GM18861 (cell line): ENCODE measurements around the gene KLF6.
A peak's percentile ranks its signal among the peaks of the same experiment; 100 is the strongest.

Experiments used
- ATAC-seq: cut with Tn5 transposase; IDR thresholded peaks from one replicate; pipeline ENCODE4 v1.9.1; 2021; ENCODE audit not compliant: unreplicated experiment

Gene KLF6

DNA sequence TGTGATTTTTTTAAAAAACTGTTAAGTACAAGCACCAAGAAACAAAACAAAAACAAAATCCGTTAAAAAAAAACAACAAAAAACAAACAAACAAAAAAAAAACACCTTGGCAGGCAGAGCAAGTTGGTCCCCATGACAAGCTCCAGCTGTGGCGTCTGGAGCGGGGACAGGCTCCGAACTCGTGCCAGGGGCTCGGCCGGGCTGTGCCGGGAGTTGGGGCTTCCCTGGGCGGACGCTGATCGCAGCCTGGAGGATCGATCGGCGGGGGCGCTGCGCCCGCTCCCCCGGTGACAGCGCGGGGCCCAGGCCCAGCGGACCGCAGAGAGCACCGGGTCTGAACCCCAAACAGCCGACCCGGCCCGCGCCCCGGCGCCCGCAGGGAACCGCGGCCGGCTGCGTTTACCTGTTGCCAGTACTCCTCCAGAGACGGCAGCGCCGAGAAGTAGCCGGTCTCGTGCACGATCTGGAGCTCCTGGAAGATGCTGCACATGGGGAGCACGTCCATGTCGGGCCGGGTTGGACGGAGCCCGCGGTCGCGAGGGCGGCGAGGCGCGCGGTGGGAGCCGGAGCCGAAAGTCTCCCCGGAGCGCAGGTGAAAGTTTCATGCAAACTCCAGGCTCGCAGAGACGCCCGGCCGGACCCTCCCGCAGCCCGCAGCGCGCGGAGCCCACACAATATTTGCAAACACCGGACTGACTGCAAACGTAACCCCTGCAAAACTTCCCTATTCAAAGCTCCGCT, at the start of gene KLF6:
Gene KLF6 (minus strand): TSS at position 700 of the 741 bp plus-strand sequence. CDS start 195 bp downstream, at position 505.
- ATAC-seq: peak; percentile 1

DNA sequence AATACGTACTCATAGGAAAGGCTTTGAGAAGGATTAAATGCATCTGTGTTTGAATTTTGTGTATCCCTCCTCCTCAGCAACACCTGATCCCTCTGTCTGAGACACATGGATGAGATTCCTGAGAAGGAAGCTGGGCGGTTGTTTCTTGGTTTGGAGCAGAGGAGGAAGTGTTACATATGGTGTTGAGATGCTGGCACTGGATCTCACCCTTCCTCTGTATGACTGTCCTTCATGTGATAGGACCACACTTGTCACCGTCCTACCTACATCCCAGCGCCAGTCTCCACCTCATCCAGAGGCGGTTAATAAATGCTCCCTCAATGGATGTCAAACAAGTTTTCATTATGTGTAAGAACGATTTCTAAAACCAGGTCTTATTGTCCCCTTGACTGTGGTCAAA, 49.4 kb upstream of the KLF6 start:
- ATAC-seq: no peak

DNA sequence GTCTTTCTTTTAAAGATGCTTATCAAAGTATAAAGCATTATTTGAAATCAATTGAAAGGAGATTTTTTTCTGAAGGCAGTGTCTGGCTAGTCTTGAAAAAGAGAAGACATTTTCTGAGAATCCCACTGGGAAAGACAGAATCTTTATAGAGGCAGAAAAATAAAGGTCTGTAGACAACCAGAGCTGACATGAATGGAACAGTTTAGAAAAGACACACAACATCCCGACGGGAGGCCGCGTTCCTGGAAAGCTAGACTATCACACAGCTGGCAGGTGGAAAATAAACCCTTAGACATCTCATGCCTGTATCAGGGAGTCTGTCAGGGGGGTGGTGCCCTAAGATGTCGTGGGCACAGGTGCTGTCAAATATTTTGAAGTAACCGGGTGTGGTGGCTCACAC, 48.0 kb upstream of the KLF6 start:
- ATAC-seq: no peak

DNA sequence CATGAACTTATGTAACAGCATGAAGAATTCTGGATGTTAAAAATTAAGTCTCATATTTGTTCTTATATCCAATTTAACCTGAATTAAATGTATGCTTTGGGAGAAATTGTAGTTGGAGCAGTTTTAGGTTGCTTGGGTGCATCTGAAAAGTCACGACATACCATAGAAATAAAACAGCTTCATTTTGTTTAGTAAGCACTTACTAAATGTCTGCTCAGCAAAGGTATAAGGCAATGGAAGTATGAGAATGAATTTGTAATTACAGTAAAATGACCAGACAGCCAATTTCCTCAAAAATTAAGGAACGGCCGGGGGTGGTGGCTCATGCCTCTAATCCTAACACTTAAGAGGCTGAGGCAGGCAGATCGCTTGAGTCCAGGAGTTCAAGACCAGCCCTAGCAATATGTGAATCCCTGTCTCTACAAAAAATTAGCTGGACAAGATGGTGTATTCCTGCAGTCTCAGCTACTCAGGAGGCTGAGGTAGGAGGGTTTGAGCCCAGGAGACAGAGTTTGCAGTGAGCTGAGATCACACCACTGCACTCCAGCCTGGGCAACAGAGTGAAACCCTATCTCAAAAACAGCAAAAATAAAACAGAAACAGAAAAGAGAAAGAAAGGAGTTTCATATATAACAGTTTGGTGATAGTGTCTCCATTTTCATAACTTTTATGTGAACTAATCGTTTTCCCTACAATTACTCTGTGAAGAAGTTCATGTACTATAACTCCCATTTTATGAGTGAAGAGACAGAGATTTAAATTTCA, 47.2 kb upstream of the KLF6 start:
- ATAC-seq: no peak

DNA sequence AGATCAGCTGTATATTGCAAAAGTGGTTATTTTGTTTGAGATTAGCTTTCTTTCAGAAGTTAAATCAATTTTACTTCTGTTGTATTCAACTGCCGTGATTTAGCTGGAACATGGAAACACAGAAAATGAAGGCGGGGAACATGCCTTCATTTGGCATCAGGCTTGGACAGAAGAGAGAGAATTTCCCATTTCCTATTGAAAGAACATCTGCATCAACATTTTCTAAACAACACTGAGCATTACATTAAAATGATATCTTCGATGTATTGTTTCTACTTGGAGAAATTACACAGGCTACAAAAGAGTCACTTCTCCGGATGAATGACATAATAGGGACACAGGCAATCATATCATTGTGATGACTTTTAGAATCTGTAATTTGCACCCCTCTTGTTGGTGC, 46.6 kb upstream of the KLF6 start:
- ATAC-seq: no peak

DNA sequence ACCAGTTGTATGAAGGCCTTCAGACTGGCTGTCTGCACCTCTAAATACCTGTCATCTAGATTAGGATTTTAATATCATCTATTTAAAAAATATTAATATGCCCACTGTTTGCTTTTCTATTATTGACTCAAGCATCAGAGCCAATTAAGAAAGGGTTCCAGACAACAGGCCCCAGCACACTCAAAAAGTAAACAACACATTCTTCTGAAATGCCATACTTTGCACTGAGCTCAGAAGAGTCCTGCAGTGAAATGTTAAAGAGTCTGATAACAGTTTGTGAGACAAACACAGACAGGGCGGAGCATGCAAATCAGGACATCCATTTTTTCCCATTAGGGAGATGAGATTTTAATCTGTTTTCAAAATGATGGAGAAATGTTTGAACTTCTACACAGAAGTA, 45.9 kb upstream of the KLF6 start:
- no peak for ATAC-seq

DNA sequence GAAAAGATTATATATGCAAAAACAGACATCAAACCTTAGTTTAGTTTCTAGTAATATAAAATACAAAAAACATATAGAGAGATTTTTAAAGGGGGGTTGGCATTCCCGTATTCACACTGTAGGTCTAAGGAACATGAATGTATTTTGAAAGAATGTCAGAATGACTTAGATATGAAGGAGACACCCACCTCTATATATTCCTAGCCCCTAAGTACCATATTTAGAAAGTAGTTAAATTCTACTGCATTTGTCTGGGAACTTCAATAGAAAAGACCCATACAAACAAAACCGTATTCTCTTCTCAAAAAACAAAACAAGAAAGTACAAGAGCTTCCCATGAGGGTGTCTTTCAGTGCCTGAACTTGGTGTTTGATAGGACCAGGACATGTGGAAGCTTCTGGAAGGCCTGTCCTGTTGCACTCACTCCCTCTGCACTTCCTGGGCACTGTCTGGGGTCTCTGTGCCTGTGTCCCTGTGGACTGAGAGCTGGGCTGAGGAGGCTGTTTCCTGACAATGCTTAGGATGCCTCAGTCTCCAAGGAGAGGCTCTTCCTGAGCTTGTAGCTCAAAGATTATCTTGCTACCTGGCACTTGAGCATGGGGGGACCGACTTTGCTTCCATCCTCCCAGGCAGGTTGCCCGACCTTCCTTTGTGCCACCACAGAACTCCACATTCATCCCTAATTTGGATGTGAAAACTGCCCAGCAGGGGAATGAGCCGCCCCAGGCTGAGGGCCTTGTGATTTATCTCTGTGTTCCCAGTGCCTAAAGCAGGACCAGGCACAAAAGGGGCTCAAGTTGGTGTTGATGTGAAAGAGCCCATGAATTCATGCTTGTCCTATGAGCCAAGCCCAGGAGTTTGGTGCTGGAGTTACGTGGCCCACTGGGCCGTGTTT, 44.4 kb upstream of the KLF6 start:
- ATAC-seq: no peak

DNA sequence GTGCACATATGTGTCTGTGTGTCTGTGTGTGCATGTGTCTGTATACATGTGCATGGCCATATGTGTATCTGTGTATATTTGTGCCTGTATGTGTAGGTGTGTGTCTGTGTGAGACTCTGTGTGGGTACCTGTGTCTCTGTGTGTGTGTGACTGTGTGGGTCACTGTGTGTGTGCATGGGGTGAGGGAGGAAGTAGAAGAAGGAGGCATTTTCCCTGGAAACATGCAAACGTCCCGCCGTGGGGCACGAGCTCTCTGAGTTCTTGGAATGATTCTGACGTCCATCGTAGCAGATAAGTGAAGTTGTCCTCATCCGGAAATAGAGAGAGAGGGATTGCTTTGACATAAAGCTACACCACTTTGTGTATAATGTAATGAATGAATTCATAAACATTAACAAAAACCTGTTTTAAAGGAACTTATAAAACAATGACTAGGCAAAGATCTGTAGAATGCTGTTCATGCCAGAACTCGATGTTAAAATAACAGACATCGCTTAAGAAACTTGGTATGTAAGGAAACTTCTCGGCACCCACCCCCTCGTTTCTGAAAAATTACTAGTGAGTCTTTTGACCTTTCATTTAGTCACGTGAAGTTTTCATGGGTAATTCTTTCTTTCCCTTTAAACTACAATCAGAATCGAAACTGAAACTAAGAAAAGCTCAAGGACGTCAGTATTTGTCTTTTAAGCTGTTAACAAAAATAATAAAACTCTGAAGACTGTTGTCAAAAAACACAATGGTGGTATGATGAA, 43.6 kb upstream of the KLF6 start:
- ATAC-seq: peak; percentile 51

DNA sequence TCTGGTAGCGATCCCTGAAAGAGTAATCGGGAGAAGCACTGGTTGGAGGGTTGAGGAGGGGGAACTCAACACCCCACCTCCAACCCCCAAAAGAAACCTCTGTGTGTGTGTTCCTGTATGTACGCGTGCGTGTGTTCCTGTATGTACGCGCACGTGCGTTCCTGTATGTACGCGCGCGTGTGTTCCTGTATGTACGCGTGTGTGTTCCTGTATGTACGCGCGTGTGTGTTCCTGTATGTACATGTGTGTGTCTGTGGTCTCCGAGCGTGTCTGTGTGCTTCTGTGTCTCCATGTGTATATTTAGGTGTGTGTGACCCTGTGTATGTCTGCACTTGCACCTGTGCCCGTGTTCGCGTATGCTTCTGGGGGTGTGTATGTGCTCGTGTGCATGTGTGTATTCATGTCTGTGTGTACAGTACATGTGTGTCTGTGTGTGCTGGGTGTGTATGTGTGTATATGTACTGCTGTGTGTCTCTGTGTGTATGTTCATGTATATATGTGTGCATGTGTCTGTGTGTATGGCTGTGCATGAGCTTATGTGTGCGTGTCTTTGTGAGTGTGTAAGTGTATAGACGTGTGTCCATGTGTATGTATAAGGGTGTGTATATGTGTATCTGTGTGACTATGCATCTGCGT, 42.9 kb upstream of the KLF6 start:
- no peak for ATAC-seq

DNA sequence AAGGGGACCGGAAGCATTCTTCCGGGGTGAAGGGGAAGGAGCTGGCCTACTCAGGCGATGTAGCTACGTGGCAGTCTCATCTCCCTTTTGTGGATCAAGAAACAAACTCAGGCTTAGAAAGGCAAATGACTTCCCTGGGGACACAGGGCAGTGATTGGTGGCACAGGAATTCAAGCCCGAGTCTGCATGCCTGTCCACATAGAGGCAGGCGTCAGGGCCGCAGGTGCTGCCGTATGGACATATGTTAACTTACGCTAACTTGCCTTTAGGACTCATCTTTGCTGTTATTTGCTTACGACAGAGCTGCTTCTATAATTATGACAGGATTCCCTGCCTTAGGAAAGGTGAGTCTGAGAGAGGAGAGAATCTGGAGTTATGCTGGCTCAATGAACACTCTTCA, 42.3 kb upstream of the KLF6 start:
- ATAC-seq: no peak

DNA sequence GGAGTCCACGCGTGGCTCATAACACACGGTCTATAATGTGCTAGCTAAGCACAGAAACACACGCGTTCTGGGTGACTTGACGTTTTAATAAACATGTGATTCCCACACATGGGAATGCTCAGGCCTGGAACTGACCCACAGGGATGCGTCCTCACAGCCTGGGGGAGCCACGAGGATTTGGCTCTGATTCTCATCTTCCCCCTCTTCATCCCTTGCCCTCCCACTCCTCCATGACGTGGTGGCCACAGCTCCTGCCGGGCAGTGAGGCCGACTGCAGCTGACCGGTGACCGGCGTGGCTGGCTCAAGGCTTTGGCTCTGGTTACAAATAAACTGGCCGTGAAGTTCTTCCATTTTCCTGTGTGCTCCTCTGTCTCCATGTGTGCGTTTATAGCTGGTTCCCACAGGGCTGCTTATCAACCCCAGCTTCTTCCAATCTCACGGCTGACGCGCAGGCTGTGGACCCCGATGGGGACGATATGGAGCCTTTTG, 40.9 kb upstream of the KLF6 start:
- ATAC-seq: no peak

DNA sequence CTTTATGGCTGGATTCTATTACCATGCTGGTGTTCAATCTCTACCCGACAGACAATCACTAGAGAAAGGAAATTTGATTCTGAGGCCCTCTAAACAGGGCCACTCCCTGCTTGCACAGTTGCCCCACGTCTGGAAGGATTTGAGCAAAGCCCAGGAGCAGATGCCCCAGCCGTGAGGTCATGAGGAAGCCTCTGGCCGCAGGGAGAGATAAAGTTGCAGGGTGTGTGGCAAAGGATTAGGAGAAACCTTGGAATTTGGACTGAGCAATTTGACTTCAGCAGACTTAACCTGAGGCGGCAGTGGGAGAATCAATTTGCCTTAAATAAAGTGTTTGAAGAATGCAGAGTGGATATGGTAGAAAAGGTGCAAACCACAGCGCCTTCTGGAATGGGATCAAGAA, 40.2 kb upstream of the KLF6 start:
- ATAC-seq: no peak

DNA sequence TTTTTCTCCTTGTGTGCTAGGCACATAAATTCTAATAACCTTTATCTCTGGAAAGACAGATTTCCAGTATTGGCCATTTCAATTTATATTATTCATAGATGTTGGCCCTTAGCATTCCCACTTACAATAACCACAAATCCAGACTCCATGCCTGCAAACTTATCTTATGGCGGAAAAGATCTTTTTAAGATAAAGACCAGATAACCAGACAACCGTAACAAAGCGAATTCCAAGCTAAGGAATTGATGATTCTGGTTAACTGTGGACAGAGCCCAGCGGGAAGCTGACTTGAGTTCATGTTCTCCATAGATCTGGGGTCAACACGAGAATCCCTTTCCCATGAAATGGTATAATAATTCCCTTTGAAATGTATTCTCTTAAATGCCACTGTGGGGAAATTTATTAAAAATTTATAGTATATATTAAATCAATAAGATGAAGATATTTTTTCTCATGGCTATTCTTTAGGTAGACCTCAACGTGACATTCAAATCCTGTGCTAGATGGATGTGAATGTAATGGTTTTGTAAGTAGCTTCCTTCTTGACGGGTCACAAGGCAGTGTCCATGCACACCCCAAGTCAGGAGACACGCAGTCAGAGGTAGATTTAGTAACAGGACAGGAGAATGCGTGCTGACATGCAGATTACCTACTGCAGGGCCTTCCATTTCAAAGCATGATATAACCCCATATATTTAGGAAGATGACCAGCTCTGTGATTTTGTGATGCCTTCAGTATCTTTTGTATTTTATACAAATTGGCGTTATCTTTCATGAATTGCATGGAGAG, 37.7 kb upstream of the KLF6 start:
- ATAC-seq: no peak

DNA sequence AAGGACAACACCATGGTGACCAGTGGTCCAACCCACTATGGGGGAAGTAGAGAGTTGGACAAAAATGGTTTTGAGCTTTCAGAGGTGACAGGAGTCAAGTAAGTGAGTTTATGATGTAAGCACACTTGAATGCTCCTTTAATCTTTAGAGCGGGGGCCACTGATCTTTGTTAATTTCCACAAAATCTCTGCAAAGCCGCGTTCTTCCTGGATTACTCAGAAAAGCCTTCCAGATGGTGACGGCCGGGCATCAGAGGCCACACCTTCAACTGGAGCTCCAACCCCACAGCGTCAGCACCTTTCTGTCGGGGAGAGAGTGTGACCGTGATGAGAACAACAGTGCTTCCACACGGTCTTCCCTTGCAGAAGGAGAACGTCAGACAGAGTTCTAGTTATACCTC, 35.2 kb upstream of the KLF6 start:
- ATAC-seq: no peak

DNA sequence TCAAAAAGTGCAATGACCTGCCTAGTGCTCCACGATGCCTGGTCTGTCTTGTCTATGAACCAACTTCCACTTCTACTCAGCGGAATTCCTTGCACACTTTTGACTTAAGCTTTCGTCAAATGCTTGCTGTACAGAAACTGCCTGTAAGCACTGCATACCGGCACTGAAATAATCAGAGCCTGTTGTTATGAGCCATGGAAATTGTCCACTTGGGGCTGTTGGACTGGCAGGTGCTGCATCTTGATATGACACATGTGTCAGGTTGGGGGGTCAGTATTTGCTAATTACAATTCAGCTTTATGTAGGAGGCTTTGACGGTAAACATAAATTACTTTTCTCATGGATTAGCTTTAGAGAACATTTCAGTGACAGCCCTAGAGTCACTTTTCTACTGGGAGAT, 32.0 kb upstream of the KLF6 start:
- no peak for ATAC-seq

DNA sequence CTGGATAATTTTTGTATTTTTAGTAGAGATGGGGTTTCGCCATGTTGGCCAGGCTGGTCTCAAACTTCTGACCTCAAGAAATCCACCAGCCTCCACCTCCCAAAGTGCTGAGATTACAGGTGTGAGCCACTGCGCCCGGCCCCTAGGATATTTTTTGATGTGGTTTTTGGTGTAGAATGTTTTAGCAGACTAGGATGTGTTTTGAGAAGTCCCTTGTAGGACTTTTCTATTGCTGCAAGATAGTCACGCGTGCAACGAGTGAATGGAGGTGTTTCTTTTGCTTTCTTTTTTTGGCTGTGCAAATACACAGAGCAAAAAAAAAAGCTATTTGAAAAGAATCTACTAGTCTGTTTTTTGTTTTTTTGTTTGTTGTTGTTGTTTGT, 29.8 kb upstream of the KLF6 start:
- no peak for ATAC-seq

DNA sequence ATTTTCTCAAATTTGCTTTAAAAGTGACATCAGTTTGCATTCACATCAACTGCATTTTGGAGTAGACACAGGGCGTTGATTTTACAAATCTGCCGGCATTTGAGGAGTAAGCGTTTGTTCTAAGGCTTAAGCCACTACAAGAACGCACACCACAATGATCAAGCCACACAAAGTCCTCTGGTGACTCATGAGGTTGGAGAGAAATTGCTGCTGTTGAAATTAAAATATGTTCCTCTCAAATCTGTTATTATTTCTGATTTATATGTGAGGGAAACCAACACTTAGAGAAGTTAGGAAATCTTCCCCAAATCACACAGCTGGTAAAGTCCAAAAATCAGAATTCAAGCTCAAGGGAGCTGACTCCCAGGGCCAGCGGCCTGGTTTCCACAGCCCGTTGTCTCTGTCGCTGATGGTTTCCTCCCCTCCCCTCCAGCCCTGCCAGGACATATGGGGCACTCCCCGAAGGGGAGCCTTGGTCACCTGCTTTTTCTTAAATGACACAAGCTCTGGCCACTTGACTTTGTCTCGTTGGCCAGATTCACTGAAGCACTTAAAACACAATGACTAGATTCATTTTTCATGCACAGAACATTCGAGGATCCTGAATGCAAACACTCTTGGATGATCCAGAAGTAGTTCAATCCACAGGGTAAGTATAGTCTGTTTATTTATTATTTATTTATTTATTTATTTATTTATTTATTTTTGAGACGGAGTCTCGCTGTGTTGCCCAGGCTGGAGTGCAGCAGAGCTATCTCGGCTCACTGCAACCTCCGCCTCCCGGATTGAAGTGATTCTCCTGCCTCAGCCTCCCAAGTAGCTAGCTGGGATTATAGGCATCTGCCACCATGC, 29.2 kb upstream of the KLF6 start:
- no peak for ATAC-seq

DNA sequence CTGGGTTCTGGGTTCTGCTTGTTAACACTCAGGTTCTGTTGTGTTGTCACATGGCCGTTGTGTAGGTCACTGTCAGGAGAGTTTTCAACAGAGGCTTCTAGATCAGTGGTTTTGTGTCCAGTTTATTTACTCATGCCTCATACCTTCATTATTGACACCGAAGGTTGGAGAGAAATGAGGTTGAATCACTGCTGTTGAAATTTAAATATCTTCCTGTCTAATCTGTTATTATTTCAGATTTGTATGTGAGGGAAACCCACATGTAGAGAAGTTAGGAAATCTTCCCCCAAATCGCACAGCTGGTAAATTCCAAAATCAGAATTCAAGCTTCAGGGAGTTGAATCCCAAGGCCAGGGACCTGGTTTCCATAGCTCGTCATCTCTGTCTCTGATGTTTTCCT, 28.3 kb upstream of the KLF6 start:
- no peak for ATAC-seq

DNA sequence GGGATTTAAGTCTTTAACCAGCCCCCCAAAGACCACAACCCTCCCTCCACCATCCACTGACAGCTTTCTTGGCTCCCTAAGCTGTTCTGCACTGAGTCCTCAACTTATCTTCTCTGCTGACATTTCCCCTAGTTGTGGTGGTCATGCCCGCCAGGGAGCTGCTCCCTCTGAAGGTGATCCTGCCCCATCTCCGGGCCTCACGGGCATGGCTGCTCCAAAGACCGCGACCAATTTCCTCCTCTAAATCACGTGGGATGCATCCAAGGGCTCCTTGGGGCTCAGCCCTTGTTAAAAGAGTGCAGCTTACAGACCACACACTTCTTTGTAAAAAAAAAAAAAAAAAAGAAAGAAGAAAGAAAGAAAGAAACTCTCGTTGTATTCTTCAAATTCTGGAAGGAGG, 27.1 kb upstream of the KLF6 start:
- no peak for ATAC-seq
